Sciatic nerve (tissue), 2 donors: ENCODE measurements around the gene JPH4. TPM values are rescaled to one million over a fixed set of nuclear protein-coding genes. Genes with fewer than 3 reads are reported as not detected.
A peak's percentile ranks its signal among the peaks of the same experiment; 100 is the strongest.

Source experiments
- ATAC-seq: fragments of 200-7000 bp; cut with Tn5 transposase; one replicate; pipeline ENCODE4 v1.9.1; 2020; ENCODE audit warnings: mild to moderate bottlenecking, moderate library complexity
- DNase-seq: peaks from one replicate; pipeline ENCODE4 v3.0.0-alpha.2; 2020; ENCODE audit warnings: low spot score
- intact Hi-C: fragments of 100-400 bp; cut with DNase I; formaldehyde crosslinking; loops from one replicate; pipeline ENCODE4 v1.14.2; 2022
- total RNA-seq: library from RNA; stranded (reverse); fragmentation: NEBNext Ultra II Directional; extraction: Animal tissue kit (Norgen Biotek cat#: 25700); gene quantifications from one replicate; pipeline ENCODE4 v1.2.1, GENCODE V29; 2021
- donor health status: DM: no; HTN: no; CAD: no.
- donor health status: DM: no; HTN: no; CAD: no.

JPH4 gene
- total RNA-seq, 1 donor from 2014 or later: 0.85 TPM

DNA sequence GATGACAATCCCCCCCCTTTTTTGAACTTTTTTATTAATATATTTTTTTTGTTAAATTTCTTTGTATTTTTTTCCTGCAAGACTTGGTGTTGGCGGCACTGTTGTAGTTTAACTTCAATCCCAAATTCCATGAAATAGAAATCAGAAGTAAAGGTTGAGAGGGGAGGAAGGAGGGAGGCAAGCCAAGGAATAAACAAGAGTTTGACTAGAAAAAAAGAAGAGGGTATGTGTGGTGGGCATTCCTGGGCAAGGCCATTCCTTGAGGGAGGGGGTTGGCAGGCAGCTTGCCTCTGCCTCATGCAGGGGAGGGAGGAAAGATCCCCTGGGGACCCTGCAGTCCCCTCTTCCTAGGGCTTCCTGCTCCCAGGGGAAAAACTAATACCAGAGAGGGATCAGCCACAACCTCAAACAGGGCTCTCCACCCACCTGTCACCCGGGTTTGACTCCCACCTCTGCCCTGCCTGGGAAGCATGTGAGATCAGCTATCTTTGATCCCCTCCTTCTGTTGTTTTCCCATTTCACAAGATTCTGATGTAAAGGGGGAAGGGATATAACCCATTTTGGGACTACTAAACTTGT, 10.5 kb downstream of the JPH4 start:
- ATAC-seq (no peak), DNase-seq (no peak)
- intact Hi-C loops: loop anchor here (10.0 kb wide), 1 partner anchor 243 kb away; the partner anchor contains the start of gene PABPN1

DNA sequence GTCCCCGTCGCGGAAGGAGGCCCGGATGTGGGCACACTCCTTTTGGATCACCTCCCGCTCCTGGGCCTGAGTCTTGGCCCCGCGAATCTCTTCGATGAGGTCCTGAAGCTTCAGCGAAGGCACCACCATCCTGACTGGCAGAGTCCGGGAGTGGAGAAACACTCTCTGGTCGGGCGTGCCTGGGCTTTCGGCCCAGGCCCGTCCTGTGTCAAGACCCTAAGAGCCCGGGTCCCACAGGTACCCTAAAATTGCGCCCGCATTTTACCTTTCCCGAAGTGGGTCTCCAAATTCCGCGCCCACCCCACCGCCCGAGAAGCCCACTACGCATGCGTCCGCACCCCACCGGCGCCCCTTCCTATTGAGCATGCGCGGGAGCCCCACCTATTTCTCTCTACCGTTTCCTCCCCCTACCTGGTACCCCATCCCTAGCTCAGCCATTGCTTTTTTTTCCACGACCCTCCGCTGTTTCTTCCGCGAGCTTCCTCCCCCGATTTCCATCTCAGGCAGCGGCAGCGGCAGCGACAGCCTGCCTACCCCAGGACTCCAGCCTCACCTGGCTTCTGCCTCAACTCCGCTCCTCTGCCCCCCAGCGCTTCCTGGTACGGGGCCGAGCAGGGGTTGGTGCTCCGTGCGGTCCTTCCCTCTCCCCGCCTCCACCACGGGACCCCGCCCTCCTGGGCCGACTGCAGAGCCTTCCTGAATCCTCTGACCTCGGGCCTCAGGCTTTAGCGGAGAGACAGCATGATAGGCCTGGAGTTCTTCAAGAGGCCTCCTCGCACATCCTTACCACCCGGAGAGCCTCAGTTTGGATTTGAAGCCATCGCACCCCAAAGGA, 11.2 kb downstream of the JPH4 start, which contains the start of gene AP1G2:
Gene AP1G2 (minus strand): TSS at position 606 of the 835 bp plus-strand sequence. CDS start 477 bp downstream, at position 129.
- ATAC-seq (peak; percentile 91), DNase-seq (peak; percentile 89)
- intact Hi-C loops: loop anchor here (10.0 kb wide), 1 partner anchor 243 kb away; the partner anchor contains the start of gene PABPN1

DNA sequence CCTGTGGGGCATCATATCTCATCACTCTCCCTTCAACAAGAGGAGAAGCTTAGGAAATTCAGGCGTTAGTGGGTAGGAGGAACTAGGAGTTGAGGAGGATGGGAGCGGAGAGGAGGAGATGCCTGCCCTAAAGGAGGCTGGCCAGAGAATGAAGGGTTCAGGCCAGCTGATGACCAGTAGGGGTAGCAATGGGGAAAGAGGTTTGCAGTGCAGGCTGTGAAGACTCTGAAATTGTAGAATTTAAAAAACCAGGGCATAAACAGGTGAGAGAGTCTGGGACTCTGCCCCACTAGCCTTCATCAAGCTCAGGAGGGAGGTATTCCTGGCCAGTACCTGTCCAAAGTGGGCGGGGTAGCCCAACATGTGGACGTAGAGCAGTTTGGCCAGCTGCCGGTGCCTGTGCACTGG, 11.8 kb downstream of the JPH4 start:
- intact Hi-C loops: loop anchor here (10.0 kb wide), 1 partner anchor 242 kb away; the partner anchor contains the start of gene PABPN1
- no peak for DNase-seq
- peak; percentile 37 for ATAC-seq

GRCh38 chr14:23566112-23566777, 12.3 kb downstream of the JPH4 start:
- intact Hi-C loops: loop anchor here (10.0 kb wide), 1 partner anchor 241 kb away; the partner anchor contains the start of gene PABPN1
- no peak for ATAC-seq
- DNase-seq: no peak

- ATAC-seq (no peak), DNase-seq (no peak)
- intact Hi-C loops: loop anchor here (10.0 kb wide), 1 partner anchor 241 kb away; the partner anchor contains the start of gene PABPN1
Measured at GRCh38 chr14:23565626-23566025, 13.0 kb downstream of the JPH4 start.

- DNase-seq: no peak
Measured at GRCh38 chr14:23564876-23565275, 13.7 kb downstream of the JPH4 start.

GRCh38 chr14:23564181-23564812, 14.3 kb downstream of the JPH4 start:
- intact Hi-C loops: loop anchor here (5.0 to 10.0 kb wide), 2 partner anchors 82 to 239 kb away; partner anchors contain the start of gene PABPN1
- no peak for DNase-seq
- no peak for ATAC-seq

More at GRCh38 chr14:23564876-23565275, 13.7 kb downstream of the JPH4 start:
- intact Hi-C loops: loop anchor here (5.0 to 10.0 kb wide), 2 partner anchors 83 to 240 kb away; partner anchors contain the start of gene PABPN1
- ATAC-seq: no peak

GRCh38 chr14:23563473-23564180, 15.0 kb downstream of the JPH4 start:
- DNase-seq: no peak
- intact Hi-C loops: loop anchor here (5.0 to 10.0 kb wide), 2 partner anchors 81 to 239 kb away; partner anchors contain the start of gene PABPN1
- no peak for ATAC-seq

- intact Hi-C loops: loop anchor here (5.0 to 10.0 kb wide), 2 partner anchors 81 to 238 kb away; partner anchors contain the start of gene PABPN1
- DNase-seq (no peak), ATAC-seq (no peak)
Measured at GRCh38 chr14:23562822-23563472, 15.6 kb downstream of the JPH4 start.

DNA sequence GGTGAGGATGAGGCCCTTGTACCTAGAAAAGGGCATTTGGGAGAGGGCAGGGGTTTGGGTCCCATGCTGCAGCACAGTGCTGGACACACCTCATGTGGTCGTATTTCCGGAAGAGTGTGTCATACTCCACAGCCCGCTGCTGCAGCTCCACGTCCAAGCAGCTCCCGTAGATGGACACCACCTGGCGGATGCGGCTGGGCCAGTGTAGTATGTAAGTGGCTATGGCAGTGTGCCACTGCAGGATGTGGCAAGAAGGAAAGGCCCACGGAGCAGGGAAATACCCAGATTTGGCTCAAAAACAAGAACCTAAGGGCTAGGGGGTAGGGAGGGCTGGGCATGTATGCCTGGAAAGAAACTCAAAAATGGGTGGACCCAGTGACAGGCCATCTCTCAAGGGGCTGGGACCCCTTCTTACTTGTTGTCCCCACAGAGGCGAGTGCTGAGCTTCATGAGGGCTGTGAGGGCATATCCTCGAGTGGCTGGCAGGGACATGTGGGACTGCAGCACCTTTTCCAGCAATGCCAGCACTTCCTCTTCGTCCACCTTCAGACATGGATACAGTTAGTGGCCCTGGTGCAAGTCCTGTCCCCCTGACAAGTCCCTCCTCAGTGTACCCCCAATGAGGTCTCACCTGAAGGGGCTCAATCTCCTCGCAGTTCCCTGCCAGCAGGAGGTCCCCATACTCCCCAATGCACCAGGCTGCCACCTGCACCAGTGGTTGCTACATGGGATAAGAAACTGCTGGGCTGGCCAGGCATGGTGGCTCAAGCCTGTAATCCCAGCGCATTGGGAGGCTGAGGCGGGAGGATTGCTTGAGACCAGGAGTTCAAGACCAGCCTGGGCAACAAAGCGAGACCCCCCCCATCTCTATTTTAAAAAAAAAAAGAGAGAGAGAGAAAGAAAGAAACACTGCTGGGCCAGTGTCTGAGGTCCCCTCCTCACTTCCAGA, 16.4 kb downstream of the JPH4 start:
- DNase-seq: no peak
- no peak for ATAC-seq
- intact Hi-C loops: loop anchor here (5.0 to 10.0 kb wide), 2 partner anchors 80 to 237 kb away; partner anchors contain the start of gene PABPN1

DNA sequence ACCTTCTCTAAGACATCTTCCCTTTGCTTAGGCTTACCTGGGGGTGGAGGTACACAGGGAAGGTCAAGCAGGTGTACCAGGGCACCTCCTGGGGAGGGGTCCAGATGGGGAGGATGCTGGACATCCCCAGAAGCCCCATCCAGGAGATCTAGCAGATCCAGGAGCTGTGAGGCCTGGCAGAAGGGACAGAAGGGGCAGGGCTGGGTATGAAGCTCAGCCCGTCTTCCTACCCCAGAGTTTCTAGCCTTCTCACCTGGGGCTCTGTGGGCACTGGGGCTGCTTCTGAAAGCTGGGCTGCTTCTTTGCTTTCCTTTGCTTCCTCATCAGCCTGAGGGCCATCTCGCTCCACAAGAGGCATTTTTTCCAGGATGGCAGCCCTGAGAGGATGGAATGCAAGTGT, 17.3 kb downstream of the JPH4 start:
- DNase-seq (no peak), ATAC-seq (no peak)
- intact Hi-C loops: loop anchor here (5.0 to 10.0 kb wide), 2 partner anchors 79 to 236 kb away; partner anchors contain the start of gene PABPN1

- DNase-seq: no peak
- intact Hi-C loops: loop anchor here (5.0 to 10.0 kb wide), 2 partner anchors 78 to 235 kb away; partner anchors contain the start of gene PABPN1
- no peak for ATAC-seq
Measured at GRCh38 chr14:23559926-23560520, 18.6 kb downstream of the JPH4 start.

DNA sequence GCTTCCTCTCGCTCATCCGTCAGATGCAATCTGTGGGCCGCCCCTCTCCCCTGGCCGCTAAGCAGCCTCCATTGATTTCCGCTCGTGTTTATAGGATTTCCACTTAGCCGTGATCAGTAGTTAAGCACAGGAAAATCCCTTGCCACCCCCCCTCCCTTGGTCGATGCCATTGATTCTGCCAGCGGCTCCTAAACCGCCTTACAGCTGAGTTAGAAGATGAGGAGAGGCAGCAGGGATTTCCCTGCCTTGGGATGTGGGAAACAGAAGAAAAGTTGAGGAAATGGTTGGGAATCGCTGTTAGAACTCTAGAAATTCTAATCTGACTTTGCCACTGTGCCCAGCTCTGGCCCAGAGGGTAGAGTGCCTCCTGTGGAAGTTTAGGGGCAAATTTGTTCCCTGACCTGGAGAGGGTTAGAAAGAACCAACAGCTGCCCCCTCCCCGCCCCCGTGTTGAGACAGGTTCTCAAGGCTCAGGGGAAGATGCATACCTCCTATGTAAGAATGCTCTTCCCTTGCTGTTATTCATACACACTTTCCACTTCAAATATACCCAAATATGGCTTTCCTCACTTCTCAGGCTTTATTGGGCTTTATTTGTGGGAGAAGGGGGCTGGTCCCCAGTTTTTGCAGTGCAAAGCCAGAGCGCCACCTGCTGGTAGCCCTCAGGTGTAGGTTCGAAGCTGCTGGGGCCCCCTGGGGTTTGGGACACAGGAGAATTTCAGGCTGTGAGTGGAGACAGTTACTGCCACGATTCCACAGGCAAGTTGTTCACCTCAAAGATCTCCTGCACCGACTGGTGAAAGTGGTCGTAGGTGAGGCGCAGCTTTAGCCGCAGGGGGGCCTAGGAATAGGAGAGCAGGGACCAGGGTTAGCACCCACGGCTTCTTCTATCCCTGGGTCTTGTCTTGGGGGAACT, 19.3 kb downstream of the JPH4 start:
- no peak for ATAC-seq
- DNase-seq: no peak
- intact Hi-C loops: no loop called here

DNA sequence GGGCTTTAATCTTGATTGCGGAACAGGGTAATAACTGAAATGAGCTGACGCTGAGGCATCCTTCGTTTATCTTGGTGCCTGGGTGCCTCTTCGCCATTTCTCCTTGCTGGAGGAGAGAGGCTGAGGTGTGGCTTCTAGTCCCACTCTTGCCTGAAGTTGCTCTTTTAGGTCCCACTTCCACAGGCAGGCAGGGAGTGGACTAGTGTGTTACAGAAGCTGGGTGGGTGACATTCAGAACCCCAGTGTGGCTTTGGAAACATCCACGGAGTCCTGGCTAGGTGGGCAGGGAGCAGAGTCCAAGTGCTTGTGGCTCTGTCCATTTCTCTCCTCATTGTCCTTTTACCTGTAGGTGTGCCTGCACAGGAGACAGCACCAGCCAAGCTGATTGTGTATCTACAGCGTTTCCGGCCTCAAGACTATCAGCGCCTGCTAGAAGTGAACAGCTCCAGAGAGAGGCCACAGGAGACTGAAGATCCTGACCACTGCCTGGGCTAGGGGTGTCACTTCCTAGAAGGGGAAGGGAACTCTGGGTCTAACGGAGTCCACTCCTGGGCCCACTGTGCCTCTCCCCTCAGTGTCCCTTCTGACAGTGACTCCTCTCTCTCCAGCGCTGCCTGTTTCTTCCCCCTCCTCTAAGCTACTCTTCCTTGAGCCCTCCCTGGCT, 20.1 kb downstream of the JPH4 start:
- DNase-seq (no peak), ATAC-seq (no peak)
- intact Hi-C loops: no loop called here
